Activated CD4-positive, alpha-beta T cell treated with anti-CD3 and anti-CD28 coated beads, Interleukin-2, Interleukin-4, amounts not matched to agents 100 ng/mL and 50 ng/mL, durations not matched to agents 16 hours and 8 hours (primary cell): ENCODE data around the gene ELANE.
"Not testable (repeated sequence)": the region's sequence is repeated elsewhere in the genome, so short reads cannot be mapped to it uniquely, and the experiment has no call there.

ENCODE experiments used
- DNase-seq: peaks from one replicate; pipeline ENCODE4 v3.0.0-alpha.2; 2020; ENCODE audit warnings: low spot score

The ELANE gene

GRCh38 chr19:862581-863314 lies 10.6 kb downstream of the ELANE start:
- peak; percentile 63 for DNase-seq

- no peak for DNase-seq
Observed at GRCh38 chr19:863315-863620, 11.2 kb downstream of the ELANE start.

GRCh38 chr19:866769-867300 lies 14.7 kb downstream of the ELANE start:
- no peak for DNase-seq

- DNase-seq, result no peak
Observed at GRCh38 chr19:867301-867793, 15.2 kb downstream of the ELANE start.

- DNase-seq, result no peak
Observed at GRCh38 chr19:867855-868457, 15.9 kb downstream of the ELANE start.

- DNase-seq, result no peak
Observed at GRCh38 chr19:868458-869244, 16.5 kb downstream of the ELANE start.

GRCh38 chr19:869245-870177 lies 17.4 kb downstream of the ELANE start:
- no peak for DNase-seq

- DNase-seq, result no peak
Observed at GRCh38 chr19:870314-870713, 18.2 kb downstream of the ELANE start.

GRCh38 chr19:870963-871401 lies 18.9 kb downstream of the ELANE start:
- DNase-seq, result no peak

- no peak for DNase-seq
Observed at GRCh38 chr19:871446-872265, 19.6 kb downstream of the ELANE start.

- peak; percentile 83 for DNase-seq
Observed at GRCh38 chr19:872266-872951, 20.3 kb downstream of the ELANE start.

- peak; percentile 78 for DNase-seq
Observed at GRCh38 chr19:873084-873483, 21.0 kb downstream of the ELANE start.

- no peak for DNase-seq
Observed at GRCh38 chr19:873561-874041, 21.5 kb downstream of the ELANE start.

GRCh38 chr19:875265-875879 lies 23.3 kb downstream of the ELANE start:
- DNase-seq, result no peak

GRCh38 chr19:876089-876488 lies 24.0 kb downstream of the ELANE start:
- DNase-seq, result no peak

GRCh38 chr19:876780-877314 lies 24.7 kb downstream of the ELANE start:
- no peak for DNase-seq

- not testable (repeated sequence) for DNase-seq
Observed at GRCh38 chr19:877992-878660, 26.0 kb downstream of the ELANE start.

GRCh38 chr19:878751-879561 lies 26.9 kb downstream of the ELANE start:
- not testable (repeated sequence) for DNase-seq
